Nephron progenitor cell (in vitro differentiated cells): ENCODE data around the gene KCNAB2.
A peak's percentile ranks its signal among the peaks of the same experiment; 100 is the strongest.

Source experiments
- DNase-seq: peaks from one replicate; pipeline ENCODE4 v3.0.0; 2021
- H3K27ac Mint-ChIP-seq: 2 replicates; pipeline ENCODE4 v1.8.0; 2021; ENCODE audit warnings: mild to moderate bottlenecking, moderate library complexity, mixed read lengths
- H3K27me3 Mint-ChIP-seq: 2 replicates; pipeline ENCODE4 v1.8.0; 2021; ENCODE audit warnings: mild to moderate bottlenecking, low read depth, mixed read lengths; ENCODE audit not compliant: poor library complexity
- H3K36me3 Mint-ChIP-seq: 2 replicates; pipeline ENCODE4 v1.8.0; 2021; ENCODE audit warnings: low read depth, mixed read lengths
- H3K4me1 Mint-ChIP-seq: 2 replicates; pipeline ENCODE4 v1.8.0; 2021; ENCODE audit warnings: mixed read lengths
- H3K4me3 Mint-ChIP-seq: 2 replicates; pipeline ENCODE4 v1.8.0; 2021; ENCODE audit warnings: mild to moderate bottlenecking, moderate library complexity, mixed read lengths
- H3K9me3 Mint-ChIP-seq: 2 replicates; pipeline ENCODE4 v1.8.0; 2021; ENCODE audit warnings: mild to moderate bottlenecking, moderate library complexity, mixed read lengths
- TF ChIP-seq, protein P1 (sequence below): fragments of 200-600 bp; sonication (generic); IDR thresholded peaks from 2 replicates; pipeline ENCODE4 v1.5.0; 2021; ENCODE audit warnings: antibody characterized with exemption

KCNAB2 gene

DNA sequence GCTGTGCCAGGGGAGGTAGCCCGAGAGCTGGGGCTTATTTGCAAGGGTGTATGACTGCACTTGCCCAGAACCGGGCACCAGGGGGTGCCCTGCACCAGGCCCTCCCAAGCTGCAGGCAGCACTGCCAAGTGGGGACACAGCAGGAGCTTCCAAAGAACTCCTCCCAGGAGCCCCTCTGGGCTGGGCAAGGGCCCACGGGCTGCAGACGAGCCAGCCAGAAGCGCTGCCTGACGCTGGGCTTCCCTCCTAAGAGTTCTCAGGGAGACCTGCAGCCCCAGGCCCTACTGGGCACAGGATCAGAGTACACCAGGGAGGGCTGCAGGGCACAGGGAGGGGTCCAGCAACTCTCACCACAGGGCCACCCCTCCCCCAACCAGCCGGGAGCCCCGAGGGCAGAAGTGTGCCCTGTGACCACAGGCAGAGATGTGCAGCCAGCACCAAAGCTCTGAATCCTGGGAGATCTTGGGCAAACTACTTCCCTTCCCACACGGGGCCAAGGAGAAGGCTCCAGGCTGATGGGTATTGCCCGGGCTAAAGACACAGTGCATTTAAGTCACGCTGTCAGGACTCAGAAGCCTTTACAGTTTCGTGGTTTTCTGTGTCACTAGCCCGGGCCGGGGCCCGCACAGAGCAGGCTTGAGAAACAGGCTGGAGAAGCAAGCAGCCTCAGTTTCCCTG, 63.4 kb downstream of the KCNAB2 start:
- H3K9me3 Mint-ChIP-seq = peaks cover 4% of the 10 kb centered on the region
- H3K27me3 Mint-ChIP-seq = peaks cover 51% of the 10 kb centered on the region
- H3K4me1 Mint-ChIP-seq = no peaks in the 10 kb centered on the region
- DNase-seq = peak; percentile 28
- H3K4me3 Mint-ChIP-seq = no peak overlapping the region
- no peaks in the 10 kb centered on the region for H3K36me3 Mint-ChIP-seq
- H3K27ac Mint-ChIP-seq = no peak overlapping the region
- TF ChIP-seq, protein P1, sequence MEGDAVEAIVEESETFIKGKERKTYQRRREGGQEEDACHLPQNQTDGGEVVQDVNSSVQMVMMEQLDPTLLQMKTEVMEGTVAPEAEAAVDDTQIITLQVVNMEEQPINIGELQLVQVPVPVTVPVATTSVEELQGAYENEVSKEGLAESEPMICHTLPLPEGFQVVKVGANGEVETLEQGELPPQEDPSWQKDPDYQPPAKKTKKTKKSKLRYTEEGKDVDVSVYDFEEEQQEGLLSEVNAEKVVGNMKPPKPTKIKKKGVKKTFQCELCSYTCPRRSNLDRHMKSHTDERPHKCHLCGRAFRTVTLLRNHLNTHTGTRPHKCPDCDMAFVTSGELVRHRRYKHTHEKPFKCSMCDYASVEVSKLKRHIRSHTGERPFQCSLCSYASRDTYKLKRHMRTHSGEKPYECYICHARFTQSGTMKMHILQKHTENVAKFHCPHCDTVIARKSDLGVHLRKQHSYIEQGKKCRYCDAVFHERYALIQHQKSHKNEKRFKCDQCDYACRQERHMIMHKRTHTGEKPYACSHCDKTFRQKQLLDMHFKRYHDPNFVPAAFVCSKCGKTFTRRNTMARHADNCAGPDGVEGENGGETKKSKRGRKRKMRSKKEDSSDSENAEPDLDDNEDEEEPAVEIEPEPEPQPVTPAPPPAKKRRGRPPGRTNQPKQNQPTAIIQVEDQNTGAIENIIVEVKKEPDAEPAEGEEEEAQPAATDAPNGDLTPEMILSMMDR = no peak

DNA sequence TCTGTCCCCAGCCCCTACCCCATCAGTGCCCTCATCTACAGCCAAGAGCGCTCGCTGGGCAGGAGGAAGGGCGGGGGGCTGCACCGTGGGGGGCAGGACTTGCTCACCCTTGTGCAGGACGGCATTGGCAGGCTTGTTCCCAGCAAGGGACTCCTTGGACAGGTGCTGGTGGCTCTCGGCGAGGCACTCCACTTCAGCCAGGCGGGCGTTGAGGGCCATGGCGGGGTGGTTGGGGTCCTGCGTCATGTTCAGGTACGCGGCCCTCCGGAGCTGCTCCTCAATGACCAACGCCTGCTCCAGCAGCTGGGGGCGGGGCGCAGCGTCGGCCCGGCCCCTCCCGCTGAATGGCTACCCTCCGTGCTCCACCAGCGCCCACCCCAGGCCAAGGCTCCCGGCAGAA, 64.0 kb downstream of the KCNAB2 start:
- Mint-ChIP-seq H3K36me3 (no peaks in the 10 kb centered on the region), H3K9me3 (peaks cover 4% of the 10 kb centered on the region), H3K27ac (no peak overlapping the region), H3K27me3 (peaks cover 54% of the 10 kb centered on the region), H3K4me1 (no peaks in the 10 kb centered on the region), H3K4me3 (no peak overlapping the region)
- TF ChIP-seq, protein P1 = no peak
- peak; percentile 1 for DNase-seq

DNA sequence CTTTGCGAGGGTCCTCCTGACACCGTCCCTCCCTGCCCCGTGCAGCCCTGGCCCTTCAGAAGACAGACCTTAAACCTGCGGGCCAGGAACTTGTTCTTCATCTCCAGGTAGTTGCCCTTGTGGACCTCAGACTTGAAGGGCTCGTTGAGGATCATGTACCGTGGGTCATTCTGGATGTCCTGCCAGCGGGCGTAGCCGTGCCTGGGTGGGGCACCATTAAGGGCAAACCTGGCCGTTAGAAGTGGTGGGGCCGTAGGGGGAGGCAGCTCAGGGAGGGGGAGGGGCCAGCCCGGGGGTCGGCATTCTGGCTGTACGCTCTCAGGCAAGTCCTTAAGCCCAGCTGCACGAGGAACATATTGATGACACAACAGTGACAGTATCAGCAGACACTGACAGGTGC, 64.6 kb downstream of the KCNAB2 start:
- no peak overlapping the region for H3K27ac Mint-ChIP-seq

DNA sequence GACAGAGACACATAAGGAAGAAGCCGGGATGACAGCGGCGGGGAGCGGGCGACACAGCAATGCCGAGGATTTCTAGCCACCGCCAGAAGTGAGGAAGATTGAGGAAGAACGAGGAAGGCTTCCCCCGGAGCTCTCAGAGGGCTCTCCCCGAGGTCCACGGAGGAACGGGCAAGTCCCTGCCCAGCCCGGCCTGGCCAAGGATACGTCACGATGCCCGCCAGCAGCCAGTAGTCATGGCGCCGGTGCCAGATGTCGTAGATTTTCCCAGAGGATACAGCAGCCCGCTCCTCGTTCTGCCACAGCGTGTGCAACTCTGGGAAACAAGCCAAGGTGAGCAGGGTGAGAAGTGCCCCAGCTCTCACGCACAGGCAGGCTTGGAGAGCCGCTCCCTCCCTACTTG, 65.9 kb downstream of the KCNAB2 start:
- no peak for DNase-seq
- TF ChIP-seq, protein P1 = no peak
- Mint-ChIP-seq H3K4me3 (no peak overlapping the region), H3K27me3 (peaks cover 66% of the 10 kb centered on the region), H3K4me1 (no peaks in the 10 kb centered on the region), H3K36me3 (no peaks in the 10 kb centered on the region), H3K9me3 (peaks cover 16% of the 10 kb centered on the region), H3K27ac (no peak overlapping the region)

More for the DNA sequence above, 64.6 kb downstream of the KCNAB2 start:
- Mint-ChIP-seq H3K4me3 (no peak overlapping the region), H3K4me1 (no peaks in the 10 kb centered on the region), H3K9me3 (peaks cover 6% of the 10 kb centered on the region), H3K27me3 (peaks cover 59% of the 10 kb centered on the region), H3K36me3 (no peaks in the 10 kb centered on the region)
- DNase-seq = no peak
- TF ChIP-seq, protein P1 = no peak

DNA sequence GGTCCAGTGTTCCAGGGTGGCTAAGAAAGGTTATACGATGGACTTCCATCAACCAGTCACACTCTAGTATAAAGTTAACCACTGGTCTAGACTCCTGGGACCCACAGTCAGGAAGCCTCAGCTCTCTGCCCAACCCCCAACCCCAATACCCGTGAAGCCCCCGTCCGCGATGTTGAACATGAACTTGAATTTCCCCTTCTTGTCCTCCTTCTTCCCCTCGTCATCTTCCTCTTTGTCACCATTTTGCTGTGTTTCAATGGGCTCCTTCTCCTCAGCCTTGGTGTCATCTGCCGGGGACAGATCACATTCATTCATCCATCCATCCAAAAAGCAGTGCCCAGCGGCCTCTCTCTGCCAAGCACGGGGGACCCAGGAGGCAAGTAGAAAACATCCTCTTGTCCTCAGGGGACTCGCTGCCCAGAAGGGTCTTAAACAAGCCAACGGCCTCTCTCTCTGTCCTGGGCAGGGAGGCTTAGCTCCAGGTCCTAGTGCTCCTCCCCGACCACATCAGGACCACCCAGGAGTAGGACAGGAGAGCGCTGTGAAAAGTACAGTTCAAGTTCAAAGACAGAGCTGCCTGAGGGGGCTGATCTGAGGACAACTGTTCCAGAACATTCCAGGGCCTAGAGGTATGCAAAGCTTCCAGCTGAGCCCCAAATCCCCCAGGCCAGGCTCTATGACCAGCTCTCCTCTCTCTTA, 66.5 kb downstream of the KCNAB2 start:
- no peak for DNase-seq
- TF ChIP-seq, protein P1 = no peak
- Mint-ChIP-seq H3K4me3 (no peak overlapping the region), H3K36me3 (no peaks in the 10 kb centered on the region), H3K27ac (no peak overlapping the region), H3K4me1 (no peaks in the 10 kb centered on the region), H3K27me3 (peaks cover 67% of the 10 kb centered on the region), H3K9me3 (peaks cover 22% of the 10 kb centered on the region)

DNA sequence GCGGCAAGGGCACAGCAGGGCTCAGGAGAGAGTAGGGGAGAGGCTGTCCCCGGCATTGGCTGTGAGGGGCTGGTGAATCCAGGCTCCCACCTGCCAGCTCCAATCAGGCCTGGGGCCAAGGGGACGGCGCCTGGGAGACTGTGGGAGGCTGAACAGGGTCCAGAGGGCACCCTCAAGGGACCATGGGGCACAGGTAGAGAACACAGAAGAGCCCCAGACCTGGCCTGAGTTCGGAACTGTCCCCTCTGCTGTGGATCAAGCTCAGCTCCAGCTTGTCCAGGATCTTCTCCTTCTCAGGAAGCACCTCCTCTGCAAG, 67.0 kb downstream of the KCNAB2 start:
- H3K4me1 Mint-ChIP-seq = no peaks in the 10 kb centered on the region
- H3K9me3 Mint-ChIP-seq = peaks cover 23% of the 10 kb centered on the region
- no peak overlapping the region for H3K27ac Mint-ChIP-seq
- TF ChIP-seq, protein P1 = no peak
- no peak overlapping the region for H3K4me3 Mint-ChIP-seq
- no peak for DNase-seq
- H3K27me3 Mint-ChIP-seq = peaks cover 63% of the 10 kb centered on the region
- H3K36me3 Mint-ChIP-seq = no peaks in the 10 kb centered on the region
